GM12872 (cell line): Measurements from ENCODE around the gene DIMT1.

Source experiments
- TF ChIP-seq, protein P1 (sequence below): IDR thresholded peaks from 3 replicates; pipeline ENCODE4 v1.5.1; 2011; ENCODE audit warnings: low read depth, mild to moderate bottlenecking, low read length, moderate library complexity; ENCODE audit not compliant: insufficient read depth

Gene DIMT1

DNA sequence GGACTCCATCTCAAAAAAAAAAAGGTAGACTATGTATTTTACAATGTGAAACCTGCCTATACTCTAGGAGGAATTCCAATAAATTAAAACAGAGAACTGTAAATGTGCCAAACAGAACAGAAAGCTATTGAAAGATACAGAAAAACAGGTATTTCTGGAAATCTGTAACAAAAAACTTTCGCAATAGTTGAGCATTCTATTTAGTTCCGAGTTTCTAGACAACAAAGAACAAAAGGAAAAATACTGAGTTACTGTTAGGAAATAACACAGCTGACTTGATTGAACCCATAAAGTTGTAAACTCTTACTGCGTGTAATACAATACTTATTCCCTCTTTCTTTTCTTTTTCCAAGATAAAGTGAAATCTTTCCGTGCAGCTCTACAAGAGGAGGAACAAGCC lies 18.6 kb downstream of the DIMT1 start:
- TF ChIP-seq, protein P1, sequence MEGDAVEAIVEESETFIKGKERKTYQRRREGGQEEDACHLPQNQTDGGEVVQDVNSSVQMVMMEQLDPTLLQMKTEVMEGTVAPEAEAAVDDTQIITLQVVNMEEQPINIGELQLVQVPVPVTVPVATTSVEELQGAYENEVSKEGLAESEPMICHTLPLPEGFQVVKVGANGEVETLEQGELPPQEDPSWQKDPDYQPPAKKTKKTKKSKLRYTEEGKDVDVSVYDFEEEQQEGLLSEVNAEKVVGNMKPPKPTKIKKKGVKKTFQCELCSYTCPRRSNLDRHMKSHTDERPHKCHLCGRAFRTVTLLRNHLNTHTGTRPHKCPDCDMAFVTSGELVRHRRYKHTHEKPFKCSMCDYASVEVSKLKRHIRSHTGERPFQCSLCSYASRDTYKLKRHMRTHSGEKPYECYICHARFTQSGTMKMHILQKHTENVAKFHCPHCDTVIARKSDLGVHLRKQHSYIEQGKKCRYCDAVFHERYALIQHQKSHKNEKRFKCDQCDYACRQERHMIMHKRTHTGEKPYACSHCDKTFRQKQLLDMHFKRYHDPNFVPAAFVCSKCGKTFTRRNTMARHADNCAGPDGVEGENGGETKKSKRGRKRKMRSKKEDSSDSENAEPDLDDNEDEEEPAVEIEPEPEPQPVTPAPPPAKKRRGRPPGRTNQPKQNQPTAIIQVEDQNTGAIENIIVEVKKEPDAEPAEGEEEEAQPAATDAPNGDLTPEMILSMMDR: no peak

DNA sequence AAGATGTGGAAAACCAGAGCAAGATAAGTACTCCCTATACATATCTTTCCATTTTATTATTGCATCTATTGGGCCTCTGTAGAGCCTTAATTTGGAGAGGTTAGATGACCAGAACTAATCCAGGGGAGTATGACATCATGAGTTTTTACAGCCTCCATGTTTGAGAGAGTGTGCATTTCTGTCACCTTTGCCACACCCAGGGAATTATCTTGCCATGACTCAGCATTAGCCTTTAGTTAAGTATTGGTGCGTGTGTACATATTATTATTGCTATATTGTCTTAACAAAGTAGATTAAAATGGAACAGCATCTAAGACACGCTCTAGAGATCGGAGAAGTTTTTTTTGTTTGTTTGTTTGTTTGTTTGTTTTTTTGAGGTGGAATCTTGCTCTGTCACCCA lies 27.6 kb downstream of the DIMT1 start:
- TF ChIP-seq, protein P1: no peak

DNA sequence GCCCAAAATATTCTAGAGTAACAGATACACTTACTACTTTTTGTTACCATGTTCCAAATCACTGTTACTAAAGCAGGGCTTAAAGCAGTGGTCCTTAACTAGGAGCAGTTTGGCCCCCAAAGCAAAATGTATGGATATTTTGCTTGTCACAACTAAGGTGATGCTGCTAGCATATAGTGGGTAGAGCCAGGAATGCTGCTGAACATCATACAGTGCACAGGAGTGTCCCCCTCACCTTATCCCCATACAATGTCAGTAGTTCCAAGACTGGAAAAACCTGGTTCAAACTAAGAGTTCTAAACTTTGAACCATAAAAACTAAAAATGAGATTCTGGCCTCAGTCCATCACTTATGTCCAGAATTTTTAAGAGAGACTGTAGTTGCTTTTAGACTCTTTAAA lies 28.1 kb downstream of the DIMT1 start:
- TF ChIP-seq, protein P1: no peak

DNA sequence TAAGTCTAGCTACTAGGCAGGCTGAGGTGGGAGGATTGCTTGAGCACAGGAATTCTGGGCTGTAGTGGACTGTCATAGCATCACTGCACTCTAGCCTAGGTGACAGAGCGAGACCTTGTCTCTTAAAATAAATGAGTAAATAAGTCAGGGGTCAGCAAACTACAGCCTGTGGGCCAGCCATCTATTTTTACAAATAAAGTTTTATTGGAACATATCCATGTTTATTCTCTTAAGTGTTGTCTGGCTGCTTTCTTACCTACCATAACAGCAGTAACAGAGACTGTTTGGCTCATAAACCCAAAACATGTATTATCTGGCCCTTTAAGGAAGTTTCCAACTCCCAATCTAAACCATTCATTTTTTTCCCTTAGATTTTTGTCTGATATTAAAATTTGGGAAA lies 29.6 kb downstream of the DIMT1 start:
- TF ChIP-seq, protein P1: no peak

DNA sequence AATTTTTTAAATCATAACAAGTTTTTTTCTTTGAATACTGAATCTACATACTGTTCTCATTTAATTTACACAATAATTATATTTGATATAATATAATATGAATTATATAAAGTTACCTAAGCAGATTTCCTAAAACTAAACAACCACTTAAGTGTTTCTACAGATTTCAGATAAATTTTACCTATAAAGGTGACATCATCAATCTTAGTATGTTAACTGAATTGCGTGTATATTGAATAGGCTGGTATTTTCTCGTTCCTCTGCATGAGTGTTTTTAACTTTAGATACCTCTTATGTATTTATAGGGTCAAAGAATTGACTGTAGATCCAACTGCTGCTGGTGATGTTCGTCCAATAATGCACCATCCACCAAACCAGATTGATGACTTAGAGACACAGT lies 30.3 kb downstream of the DIMT1 start:
- TF ChIP-seq, protein P1: no peak

DNA sequence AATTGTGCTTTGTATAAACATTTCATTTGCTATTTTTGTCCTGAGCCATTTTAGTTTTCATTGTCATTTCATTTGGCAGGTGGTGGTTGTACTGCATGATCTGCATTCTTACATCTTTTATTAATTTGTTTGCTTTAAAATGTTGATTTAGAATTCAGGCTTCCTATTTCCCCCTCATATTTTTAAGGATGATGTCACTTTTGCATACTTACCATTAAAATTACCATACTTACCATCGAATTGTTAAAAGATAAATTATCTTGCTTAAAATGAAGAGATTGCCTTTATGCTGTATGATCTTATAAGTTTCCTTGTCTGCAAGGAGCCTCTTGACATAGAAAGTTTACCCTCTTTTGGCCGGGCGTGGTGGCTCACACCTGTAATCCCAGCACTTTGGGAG lies 31.1 kb downstream of the DIMT1 start:
- TF ChIP-seq, protein P1: no peak

DNA sequence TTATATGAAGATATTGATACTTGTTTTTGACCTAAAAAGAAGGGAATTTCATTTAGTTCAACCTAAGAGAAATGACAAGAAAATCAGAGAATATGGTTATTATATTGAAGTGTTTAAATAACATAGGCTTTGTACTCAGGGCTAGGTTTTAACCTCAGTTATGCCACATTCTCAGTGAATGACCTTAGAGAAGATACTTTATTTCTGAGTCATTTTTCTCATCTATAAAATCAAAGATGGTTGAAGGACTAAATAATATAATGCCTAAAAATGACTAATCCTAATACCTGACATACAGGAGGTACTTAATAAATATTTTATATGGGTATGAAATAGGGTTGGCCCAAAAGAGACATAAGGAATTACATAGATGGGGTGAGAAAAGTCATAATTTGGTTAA lies 32.3 kb downstream of the DIMT1 start:
- TF ChIP-seq, protein P1: no peak

DNA sequence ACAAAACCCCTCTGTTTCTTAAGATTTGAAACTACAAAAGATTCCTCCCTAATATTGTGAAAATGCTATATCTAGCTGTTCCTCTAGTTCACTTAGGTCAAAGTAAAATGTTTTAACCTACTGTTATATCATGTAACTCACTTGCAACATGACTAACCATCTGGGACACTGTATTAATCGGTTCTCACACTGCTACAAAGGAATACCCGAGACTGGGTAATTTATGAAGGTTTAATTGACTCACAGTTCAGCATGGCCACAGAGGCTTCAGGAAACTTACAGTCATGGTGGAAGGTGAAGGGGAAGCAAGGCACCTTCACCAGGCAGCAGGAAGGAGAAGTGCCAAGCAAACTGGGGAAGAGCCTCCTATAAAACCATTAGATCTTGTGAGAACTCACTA lies 34.7 kb downstream of the DIMT1 start:
- TF ChIP-seq, protein P1: no peak
